ENCODE data around the gene SYT11. TPM values are rescaled to one million over a fixed set of nuclear protein-coding genes. Genes with fewer than 3 reads are reported as not detected.

SYT11 gene
- total and polyA plus RNA-seq, 7 experiments from 2014 or later = 0.39 to 22.9 (median 1.4) TPM

- Mint-ChIP-seq H3K27me3 (no peaks in the 10 kb centered on the region), H3K4me3 (no peak overlapping the region), H3K27ac (no peak overlapping the region), H3K36me3 (peaks cover 0 to 2% (median 0%) of the 10 kb centered on the region in 5 donors), H3K9me3 (no peaks in the 10 kb centered on the region), H3K4me1 (no peaks in the 10 kb centered on the region)
- H3K4me3 ChIP-seq (ENCODE audit: low read length) = no peak overlapping the region
- H3K9me3 ChIP-seq (ENCODE audit: control insufficient read depth in 2 of 3, low read length in 3 of 3) = no peaks in the 10 kb centered on the region
- no peaks in the 10 kb centered on the region for H3K4me1 ChIP-seq (ENCODE audit: control insufficient read depth in 2 of 2, insufficient read depth in 2 of 2, low read length in 2 of 2)
- ATAC-seq = no peak
- intact Hi-C loops (cut with micrococcal nuclease) = no loop called here
- H3K27me3 ChIP-seq (ENCODE audit: control insufficient read depth in 2 of 2, insufficient read depth in 2 of 2, low read length in 2 of 2) = no peaks in the 10 kb centered on the region
- no peak overlapping the region for H3K27ac ChIP-seq (ENCODE audit: low read depth, low read length)
- ChIA-PET POLR2A (interaction anchor here (1.5 to 1.6 kb wide), 2 partner anchors 10 to 13 kb away, joined by 3 to 4 read pairs; partner anchors contain the start of gene SYT11), CTCF (no interaction called here)
- H3K36me3 ChIP-seq (ENCODE audit: control insufficient read depth in 2 of 3, insufficient read depth in 3 of 3, low read length in 3 of 3) = no peaks in the 10 kb centered on the region
- DNase-seq = no peak
Measured at GRCh38 chr1:155872527-155872926, 13.2 kb downstream of the SYT11 start.

GRCh38 chr1:155873860-155874259, 14.5 kb downstream of the SYT11 start:
- POLR2A ChIA-PET = interaction anchor here (1.6 kb wide), 1 partner anchor 9 kb away, joined by 3 read pairs; no protein-coding TSS in a partner anchor
- Mint-ChIP-seq H3K36me3 (peaks cover 0 to 2% (median 0%) of the 10 kb centered on the region in 5 donors), H3K4me3 (no peak overlapping the region), H3K9me3 (no peaks in the 10 kb centered on the region), H3K27ac (no peak overlapping the region), H3K27me3 (no peaks in the 10 kb centered on the region), H3K4me1 (no peaks in the 10 kb centered on the region)
- CTCF ChIA-PET = no interaction called here
- Histone ChIP-seq H3K27me3 (ENCODE audit: control insufficient read depth in 2 of 2, insufficient read depth in 2 of 2, low read length in 2 of 2) (no peaks in the 10 kb centered on the region), H3K9me3 (ENCODE audit: control insufficient read depth in 2 of 3, low read length in 3 of 3) (no peaks in the 10 kb centered on the region), H3K36me3 (ENCODE audit: control insufficient read depth in 2 of 3, insufficient read depth in 3 of 3, low read length in 3 of 3) (no peaks in the 10 kb centered on the region), H3K4me1 (ENCODE audit: control insufficient read depth in 2 of 2, insufficient read depth in 2 of 2, low read length in 2 of 2) (no peaks in the 10 kb centered on the region), H3K4me3 (ENCODE audit: low read length) (no peak overlapping the region), H3K27ac (ENCODE audit: low read depth, low read length) (no peak overlapping the region)
- DNase-seq (no peak), ATAC-seq (no peak)
- intact Hi-C loops (cut with micrococcal nuclease) = no loop called here

GRCh38 chr1:155877945-155878344, 18.6 kb downstream of the SYT11 start:
- H3K27me3 Mint-ChIP-seq = no peaks in the 10 kb centered on the region
- CTCF ChIA-PET = no interaction called here
- H3K4me1 Mint-ChIP-seq = peaks cover 0 to 2% (median 0%) of the 10 kb centered on the region in 7 donors
- Histone ChIP-seq H3K27me3 (ENCODE audit: control insufficient read depth in 2 of 2, insufficient read depth in 2 of 2, low read length in 2 of 2) (no peaks in the 10 kb centered on the region), H3K9me3 (ENCODE audit: control insufficient read depth in 2 of 3, low read length in 3 of 3) (no peaks in the 10 kb centered on the region), H3K4me3 (ENCODE audit: low read length) (no peak overlapping the region), H3K36me3 (ENCODE audit: control insufficient read depth in 2 of 3, insufficient read depth in 3 of 3, low read length in 3 of 3) (peaks cover 0 to 7% (median 0%) of the 10 kb centered on the region in 3 experiments), H3K4me1 (ENCODE audit: control insufficient read depth in 2 of 2, insufficient read depth in 2 of 2, low read length in 2 of 2) (no peaks in the 10 kb centered on the region), H3K27ac (ENCODE audit: low read depth, low read length) (no peak overlapping the region)
- peaks cover 0 to 2% (median 0%) of the 10 kb centered on the region in 5 donors for H3K36me3 Mint-ChIP-seq
- ATAC-seq (no peak), DNase-seq (no peak)
- POLR2A ChIA-PET = interaction anchor here (0.6 kb wide), 1 partner anchor 217 kb away, joined by 5 read pairs; no protein-coding TSS in a partner anchor
- no peak overlapping the region for H3K27ac Mint-ChIP-seq
- intact Hi-C loops (cut with micrococcal nuclease) = no loop called here
- H3K9me3 Mint-ChIP-seq = no peaks in the 10 kb centered on the region
- no peak overlapping the region for H3K4me3 Mint-ChIP-seq

GRCh38 chr1:155880251-155880650, 20.9 kb downstream of the SYT11 start:
- ATAC-seq (no peak), DNase-seq (no peak)
- Histone ChIP-seq H3K36me3 (ENCODE audit: control insufficient read depth in 2 of 3, insufficient read depth in 3 of 3, low read length in 3 of 3) (peaks cover 0 to 7% (median 0%) of the 10 kb centered on the region in 3 experiments), H3K9me3 (ENCODE audit: control insufficient read depth in 2 of 3, low read length in 3 of 3) (no peaks in the 10 kb centered on the region), H3K27me3 (ENCODE audit: control insufficient read depth in 2 of 2, insufficient read depth in 2 of 2, low read length in 2 of 2) (no peaks in the 10 kb centered on the region), H3K4me1 (ENCODE audit: control insufficient read depth in 2 of 2, insufficient read depth in 2 of 2, low read length in 2 of 2) (no peaks in the 10 kb centered on the region), H3K27ac (ENCODE audit: low read depth, low read length) (no peak overlapping the region), H3K4me3 (ENCODE audit: low read length) (no peak overlapping the region)
- no peak overlapping the region for H3K4me3 Mint-ChIP-seq
- intact Hi-C loops (cut with micrococcal nuclease) = no loop called here
- H3K36me3 Mint-ChIP-seq = peaks cover 0 to 2% (median 0%) of the 10 kb centered on the region in 5 donors
- H3K9me3 Mint-ChIP-seq = no peaks in the 10 kb centered on the region
- ChIA-PET CTCF (no interaction called here), POLR2A (no interaction called here)
- H3K27ac Mint-ChIP-seq = peak overlapping the region in 1 of 9 donors; percentile 56
- H3K4me1 Mint-ChIP-seq = peaks cover 0 to 2% (median 0%) of the 10 kb centered on the region in 7 donors
- no peaks in the 10 kb centered on the region for H3K27me3 Mint-ChIP-seq

- no peaks in the 10 kb centered on the region for H3K9me3 ChIP-seq (ENCODE audit: control insufficient read depth in 2 of 3, low read length in 3 of 3)
- ATAC-seq = no peak
Measured at GRCh38 chr1:155880950-155881349, 21.6 kb downstream of the SYT11 start.

GRCh38 chr1:155882235-155882634, 22.9 kb downstream of the SYT11 start:
- H3K27ac Mint-ChIP-seq = no peak overlapping the region
- ChIA-PET POLR2A (interaction anchor here (0.6 to 1.0 kb wide), 3 partner anchors 9 to 388 kb away, joined by 3 read pairs; no protein-coding TSS in a partner anchor), CTCF (no interaction called here)
- no peak overlapping the region for H3K4me3 Mint-ChIP-seq
- Histone ChIP-seq H3K9me3 (ENCODE audit: control insufficient read depth in 2 of 3, low read length in 3 of 3) (no peaks in the 10 kb centered on the region), H3K27ac (ENCODE audit: low read depth, low read length) (no peak overlapping the region), H3K4me1 (ENCODE audit: control insufficient read depth in 2 of 2, insufficient read depth in 2 of 2, low read length in 2 of 2) (no peaks in the 10 kb centered on the region), H3K36me3 (ENCODE audit: control insufficient read depth in 2 of 3, insufficient read depth in 3 of 3, low read length in 3 of 3) (peaks cover 0 to 7% (median 0%) of the 10 kb centered on the region in 3 experiments), H3K4me3 (ENCODE audit: low read length) (no peak overlapping the region), H3K27me3 (ENCODE audit: control insufficient read depth in 2 of 2, insufficient read depth in 2 of 2, low read length in 2 of 2) (no peaks in the 10 kb centered on the region)
- intact Hi-C loops (cut with micrococcal nuclease) = no loop called here
- no peaks in the 10 kb centered on the region for H3K27me3 Mint-ChIP-seq
- peaks cover 0 to 2% (median 0%) of the 10 kb centered on the region in 5 donors for H3K36me3 Mint-ChIP-seq
- H3K4me1 Mint-ChIP-seq = peaks cover 0 to 2% (median 0%) of the 10 kb centered on the region in 7 donors
- DNase-seq (no peak), ATAC-seq (no peak)
- no peaks in the 10 kb centered on the region for H3K9me3 Mint-ChIP-seq

More at GRCh38 chr1:155880950-155881349, 21.6 kb downstream of the SYT11 start:
- no peak for DNase-seq
- Histone ChIP-seq H3K4me1 (ENCODE audit: control insufficient read depth in 2 of 2, insufficient read depth in 2 of 2, low read length in 2 of 2) (no peaks in the 10 kb centered on the region), H3K36me3 (ENCODE audit: control insufficient read depth in 2 of 3, insufficient read depth in 3 of 3, low read length in 3 of 3) (peaks cover 0 to 7% (median 0%) of the 10 kb centered on the region in 3 experiments), H3K27ac (ENCODE audit: low read depth, low read length) (no peak overlapping the region), H3K4me3 (ENCODE audit: low read length) (no peak overlapping the region), H3K27me3 (ENCODE audit: control insufficient read depth in 2 of 2, insufficient read depth in 2 of 2, low read length in 2 of 2) (no peaks in the 10 kb centered on the region)
- ChIA-PET CTCF (no interaction called here), POLR2A (interaction anchor here (0.8 kb wide), 1 partner anchor 589 kb away, joined by 3 read pairs; no protein-coding TSS in a partner anchor)
- H3K36me3 Mint-ChIP-seq = peaks cover 0 to 2% (median 0%) of the 10 kb centered on the region in 5 donors
- H3K27ac Mint-ChIP-seq = no peak overlapping the region
- intact Hi-C loops (cut with micrococcal nuclease) = no loop called here
- no peaks in the 10 kb centered on the region for H3K9me3 Mint-ChIP-seq
- no peaks in the 10 kb centered on the region for H3K27me3 Mint-ChIP-seq
- no peak overlapping the region for H3K4me3 Mint-ChIP-seq
- peaks cover 0 to 2% (median 0%) of the 10 kb centered on the region in 7 donors for H3K4me1 Mint-ChIP-seq

GRCh38 chr1:155882766-155883165, 23.4 kb downstream of the SYT11 start:
- intact Hi-C loops (cut with micrococcal nuclease) = no loop called here
- H3K9me3 Mint-ChIP-seq = no peaks in the 10 kb centered on the region
- Histone ChIP-seq H3K4me1 (ENCODE audit: control insufficient read depth in 2 of 2, insufficient read depth in 2 of 2, low read length in 2 of 2) (no peaks in the 10 kb centered on the region), H3K9me3 (ENCODE audit: control insufficient read depth in 2 of 3, low read length in 3 of 3) (no peaks in the 10 kb centered on the region), H3K27ac (ENCODE audit: low read depth, low read length) (no peak overlapping the region), H3K36me3 (ENCODE audit: control insufficient read depth in 2 of 3, insufficient read depth in 3 of 3, low read length in 3 of 3) (peaks cover 0 to 7% (median 0%) of the 10 kb centered on the region in 3 experiments), H3K4me3 (ENCODE audit: low read length) (no peak overlapping the region), H3K27me3 (ENCODE audit: control insufficient read depth in 2 of 2, insufficient read depth in 2 of 2, low read length in 2 of 2) (no peaks in the 10 kb centered on the region)
- no peak for ATAC-seq
- H3K27ac Mint-ChIP-seq = no peak overlapping the region
- POLR2A ChIA-PET = interaction anchor here (0.6 to 1.0 kb wide), 3 partner anchors 10 to 388 kb away, joined by 3 read pairs; no protein-coding TSS in a partner anchor
- H3K27me3 Mint-ChIP-seq = no peaks in the 10 kb centered on the region
- peaks cover 0 to 2% (median 0%) of the 10 kb centered on the region in 7 donors for H3K4me1 Mint-ChIP-seq
- H3K36me3 Mint-ChIP-seq = peaks cover 0 to 2% (median 0%) of the 10 kb centered on the region in 5 donors
- DNase-seq = no peak
- H3K4me3 Mint-ChIP-seq = no peak overlapping the region
- CTCF ChIA-PET = no interaction called here

Data from naive thymus-derived CD4-positive, alpha-beta T cell (primary cell).